ENCODE measurements around the gene SUPT6H.

GRCh38 chr17:28707339-28707720 is 45.3 kb downstream of the SUPT6H start:
- TF ChIP-seq CTCF (IDR thresholded peaks at IDR 0.05) = no peak
- TF ChIP-seq POLR2A (IDR thresholded peaks at IDR 0.05) = no peak
- no peak for TF ChIP-seq POLR2AphosphoS5 (IDR thresholded peaks at IDR 0.05)
- no peak for TF ChIP-seq EP300 (IDR thresholded peaks at IDR 0.05)
